ENCODE results near the gene GRM8.

Gene GRM8

DNA sequence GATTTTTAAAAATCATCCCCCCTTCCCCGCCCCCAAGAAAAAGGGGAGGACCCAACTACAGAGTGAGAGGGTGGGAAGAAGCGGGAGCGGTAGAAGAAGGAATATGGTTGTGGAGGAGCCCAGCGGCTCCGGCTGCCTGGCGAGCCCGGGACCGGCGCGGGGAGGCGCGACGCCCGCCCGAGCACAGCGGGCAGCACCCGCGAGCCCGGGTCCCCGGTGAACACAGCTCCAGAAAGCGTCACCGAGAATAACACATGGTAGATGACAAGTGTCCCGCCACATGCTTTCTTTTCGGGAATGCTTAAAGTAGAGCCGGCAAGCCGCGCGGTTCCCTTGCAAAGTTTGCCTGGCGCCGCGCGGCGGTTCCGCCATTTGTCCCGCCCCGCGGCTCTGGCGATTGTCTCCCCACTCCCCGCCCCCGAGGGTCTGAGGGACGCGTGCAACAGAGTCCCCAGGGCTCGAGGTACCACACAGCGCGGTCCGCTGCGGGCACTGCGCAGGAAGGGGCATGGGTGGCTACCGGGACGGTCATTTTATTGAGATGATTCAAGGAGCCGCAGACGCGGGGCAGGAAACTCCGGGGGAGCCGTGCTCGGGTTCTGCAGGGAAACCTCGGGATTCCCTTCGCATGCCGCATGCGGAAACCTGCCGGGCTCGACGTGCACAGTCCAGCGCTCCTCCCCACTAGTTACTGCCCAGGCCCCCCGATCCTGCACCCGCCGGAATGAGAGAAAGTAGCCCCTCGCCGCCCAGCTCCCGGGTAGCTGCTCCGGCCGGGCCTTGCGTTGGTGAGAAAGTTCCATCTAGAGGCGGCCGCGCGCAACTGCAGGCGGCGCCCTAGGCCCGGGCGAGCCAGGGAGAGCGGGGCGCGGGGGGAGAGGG is 781 bp upstream of the GRM8 start:
- TF ChIP-seq, protein P1, sequence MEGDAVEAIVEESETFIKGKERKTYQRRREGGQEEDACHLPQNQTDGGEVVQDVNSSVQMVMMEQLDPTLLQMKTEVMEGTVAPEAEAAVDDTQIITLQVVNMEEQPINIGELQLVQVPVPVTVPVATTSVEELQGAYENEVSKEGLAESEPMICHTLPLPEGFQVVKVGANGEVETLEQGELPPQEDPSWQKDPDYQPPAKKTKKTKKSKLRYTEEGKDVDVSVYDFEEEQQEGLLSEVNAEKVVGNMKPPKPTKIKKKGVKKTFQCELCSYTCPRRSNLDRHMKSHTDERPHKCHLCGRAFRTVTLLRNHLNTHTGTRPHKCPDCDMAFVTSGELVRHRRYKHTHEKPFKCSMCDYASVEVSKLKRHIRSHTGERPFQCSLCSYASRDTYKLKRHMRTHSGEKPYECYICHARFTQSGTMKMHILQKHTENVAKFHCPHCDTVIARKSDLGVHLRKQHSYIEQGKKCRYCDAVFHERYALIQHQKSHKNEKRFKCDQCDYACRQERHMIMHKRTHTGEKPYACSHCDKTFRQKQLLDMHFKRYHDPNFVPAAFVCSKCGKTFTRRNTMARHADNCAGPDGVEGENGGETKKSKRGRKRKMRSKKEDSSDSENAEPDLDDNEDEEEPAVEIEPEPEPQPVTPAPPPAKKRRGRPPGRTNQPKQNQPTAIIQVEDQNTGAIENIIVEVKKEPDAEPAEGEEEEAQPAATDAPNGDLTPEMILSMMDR (IDR thresholded peaks at IDR 0.05; ENCODE audit: low read depth, low read length), result peak; percentile 77
- Histone ChIP-seq H3K4me3 (ENCODE audit: low read depth, low read length) (peak overlapping the region; percentile 82), H3K27me3 (ENCODE audit: insufficient read depth, low read depth, severe bottlenecking) (peaks cover 37% of the 10 kb centered on the region), H3K36me3 (no peaks in the 10 kb centered on the region), H3K9me3 (ENCODE audit: severe bottlenecking) (no peaks in the 10 kb centered on the region), H3K27ac (no peak overlapping the region)
- peak; percentile 71 for DNase-seq

DNA sequence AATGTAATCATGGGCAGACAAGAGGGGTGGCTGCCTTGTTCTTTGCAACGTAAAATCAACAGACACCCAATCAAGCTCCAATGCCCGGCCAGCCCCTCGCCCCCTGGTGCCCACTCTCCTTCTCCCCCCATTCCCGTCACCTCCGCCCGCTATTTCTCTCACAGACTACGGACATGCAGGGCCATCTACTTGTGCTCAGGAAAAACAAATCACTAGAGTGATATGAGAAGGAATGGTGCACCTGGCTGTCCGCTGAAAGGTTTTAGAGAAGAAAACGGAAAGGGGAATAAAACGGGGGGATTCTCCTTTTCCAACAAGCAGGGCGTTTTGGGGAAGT is 396 bp downstream of the GRM8 start:
- Histone ChIP-seq H3K27me3 (ENCODE audit: insufficient read depth, low read depth, severe bottlenecking) (peaks cover 37% of the 10 kb centered on the region), H3K27ac (no peak overlapping the region)

DNA sequence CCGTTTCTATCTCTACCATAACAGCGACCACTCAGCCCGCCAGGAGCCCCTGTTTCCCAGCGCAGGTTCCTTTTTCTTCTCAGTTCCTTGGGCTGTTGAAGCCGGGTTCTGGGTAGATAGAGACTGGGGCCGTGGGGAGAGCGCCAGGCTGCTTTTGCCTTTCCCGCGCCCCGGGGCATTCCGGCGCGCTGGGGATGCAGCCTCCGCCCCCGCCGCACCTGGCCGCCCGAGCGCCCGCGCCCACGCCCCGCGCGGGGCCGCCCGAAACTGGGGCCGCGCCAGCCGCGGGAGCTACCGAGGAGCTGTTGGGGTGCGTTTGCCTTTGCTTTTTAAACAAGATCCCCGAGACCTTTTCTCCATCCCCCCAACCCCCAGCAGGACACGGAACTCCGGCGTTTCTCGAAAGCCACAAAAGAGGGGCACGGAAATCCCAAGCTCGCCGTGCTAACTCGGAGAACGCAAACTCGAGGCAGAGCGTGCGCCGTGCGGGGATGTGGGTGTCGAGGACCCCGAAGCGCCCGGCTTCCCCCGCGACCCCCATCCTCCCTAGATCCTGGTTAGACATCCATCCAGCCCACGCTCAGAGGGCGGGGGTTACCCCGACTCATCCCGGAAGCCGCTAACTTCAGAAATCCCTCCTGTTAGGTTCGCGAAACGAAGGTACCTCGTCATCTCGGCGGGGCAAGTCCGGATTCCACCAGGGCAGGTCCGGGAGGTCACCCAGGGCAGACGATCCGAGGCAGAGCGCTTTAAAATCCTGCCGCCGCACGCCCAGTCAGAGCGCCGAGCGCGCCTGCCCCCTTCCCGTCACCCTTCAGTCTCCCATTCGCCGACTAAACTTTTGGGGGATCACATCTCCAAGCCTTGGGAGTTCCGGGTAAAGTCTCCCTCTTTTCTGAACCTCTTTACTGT is 1.0 kb downstream of the GRM8 start:
- DNase-seq, result peak; percentile 30
- Histone ChIP-seq H3K36me3 (no peaks in the 10 kb centered on the region), H3K27me3 (ENCODE audit: insufficient read depth, low read depth, severe bottlenecking) (peaks cover 37% of the 10 kb centered on the region), H3K4me3 (ENCODE audit: low read depth, low read length) (peak overlapping the region; percentile 82), H3K9me3 (ENCODE audit: severe bottlenecking) (no peaks in the 10 kb centered on the region), H3K27ac (no peak overlapping the region)
- TF ChIP-seq, protein P1 (IDR thresholded peaks at IDR 0.05; ENCODE audit: low read depth, low read length), result no peak

More for the DNA sequence above, 396 bp downstream of the GRM8 start:
- peak; percentile 10 for DNase-seq
- Histone ChIP-seq H3K4me3 (ENCODE audit: low read depth, low read length) (peak overlapping the region; percentile 82), H3K9me3 (ENCODE audit: severe bottlenecking) (no peaks in the 10 kb centered on the region), H3K36me3 (no peaks in the 10 kb centered on the region)
- TF ChIP-seq, protein P1 (IDR thresholded peaks at IDR 0.05; ENCODE audit: low read depth, low read length), result no peak

DNA sequence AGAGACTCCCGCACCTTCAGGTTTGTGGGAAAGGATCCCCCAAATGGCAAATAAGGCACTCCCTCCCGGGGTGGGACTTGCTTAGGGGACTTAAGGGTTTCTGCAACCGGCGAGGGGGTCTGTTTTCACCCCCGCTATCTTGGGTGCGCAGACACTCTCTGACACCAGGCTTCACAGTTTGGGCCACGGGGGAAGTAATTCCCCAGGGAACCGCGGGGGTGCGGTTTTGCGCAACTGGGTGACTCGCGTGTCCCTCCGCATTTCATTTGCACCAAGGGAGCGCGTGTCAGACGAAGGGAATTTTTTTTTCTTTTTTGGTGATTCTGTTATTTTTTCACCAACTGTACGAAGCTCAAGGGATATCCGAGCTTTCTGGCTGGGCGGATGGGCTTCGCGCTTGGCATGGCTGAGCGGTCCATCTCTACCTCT is 1.7 kb downstream of the GRM8 start:
- TF ChIP-seq, protein P1 (IDR thresholded peaks at IDR 0.05; ENCODE audit: low read depth, low read length), result no peak
- DNase-seq, result no peak
- no peaks in the 10 kb centered on the region for H3K9me3 ChIP-seq (ENCODE audit: severe bottlenecking)
- peaks cover 37% of the 10 kb centered on the region for H3K27me3 ChIP-seq (ENCODE audit: insufficient read depth, low read depth, severe bottlenecking)
- no peaks in the 10 kb centered on the region for H3K36me3 ChIP-seq
- no peak overlapping the region for H3K27ac ChIP-seq
- H3K4me3 ChIP-seq (ENCODE audit: low read depth, low read length), result no peak overlapping the region

DNA sequence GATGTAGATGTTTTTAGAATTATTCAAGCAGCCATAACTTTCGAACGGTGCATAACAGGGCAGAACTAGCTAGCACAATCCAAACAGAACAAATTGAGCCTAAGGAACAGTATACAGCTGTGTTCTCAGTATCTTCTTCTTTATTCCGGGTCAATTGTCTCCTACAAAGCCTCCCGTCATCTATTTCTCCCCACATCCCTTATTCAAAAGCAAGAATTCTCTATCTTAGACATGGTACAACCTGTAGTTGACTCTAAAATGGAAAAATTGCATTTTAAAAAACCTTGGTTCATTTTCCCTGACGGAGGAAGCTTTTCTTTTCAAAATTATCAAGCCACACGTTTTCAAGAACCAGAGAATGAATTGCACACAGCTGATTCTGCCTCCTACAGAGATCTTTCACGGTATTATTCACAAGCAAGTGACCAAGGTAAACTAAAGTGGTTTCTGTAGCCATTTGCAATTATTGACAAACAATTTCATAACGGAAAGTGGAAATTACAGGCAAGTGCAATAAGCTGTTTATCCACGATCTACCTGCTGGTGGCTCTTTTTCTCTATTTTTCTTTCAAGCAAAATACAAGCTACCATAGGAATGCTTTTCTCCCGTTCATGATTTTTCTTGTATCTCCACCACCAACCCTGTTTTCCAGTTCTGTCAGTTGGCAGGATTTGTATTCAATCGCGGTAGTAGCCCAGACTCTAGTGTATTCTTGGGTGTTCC is 2.3 kb downstream of the GRM8 start:
- H3K9me3 ChIP-seq (ENCODE audit: severe bottlenecking), result no peaks in the 10 kb centered on the region
- H3K36me3 ChIP-seq, result no peaks in the 10 kb centered on the region
- DNase-seq, result no peak
- no peak overlapping the region for H3K4me3 ChIP-seq (ENCODE audit: low read depth, low read length)
- H3K27ac ChIP-seq, result no peak overlapping the region
- TF ChIP-seq, protein P1 (IDR thresholded peaks at IDR 0.05; ENCODE audit: low read depth, low read length), result no peak
- peaks cover 35% of the 10 kb centered on the region for H3K27me3 ChIP-seq (ENCODE audit: insufficient read depth, low read depth, severe bottlenecking)
